Progenitor cell of endocrine pancreas (in vitro differentiated cells): ENCODE measurements around the gene CDHR4. TPM values are rescaled to one million over a fixed set of nuclear protein-coding genes. Genes with fewer than 3 reads are reported as not detected.
A peak's percentile ranks its signal among the peaks of the same experiment; 100 is the strongest.
"Not testable (repeated sequence)": the region's sequence is repeated elsewhere in the genome, so short reads cannot be mapped to it uniquely, and the experiment has no call there.

ENCODE experiments used
- DNase-seq: peaks from one replicate; pipeline ENCODE4 v3.0.0; 2021; ENCODE audit warnings: low spot score; ENCODE audit not compliant: unreplicated experiment
- H3K27ac Mint-ChIP-seq: 2 replicates; pipeline ENCODE4 v1.8.0; 2021; ENCODE audit warnings: mild to moderate bottlenecking, moderate library complexity, mixed read lengths
- H3K27me3 Mint-ChIP-seq: 2 replicates; pipeline ENCODE4 v1.8.0; 2021; ENCODE audit warnings: mixed read lengths
- H3K36me3 Mint-ChIP-seq: 2 replicates; pipeline ENCODE4 v1.8.0; 2022; ENCODE audit warnings: mixed read lengths; ENCODE audit not compliant: insufficient read depth
- H3K4me1 Mint-ChIP-seq: 2 replicates; pipeline ENCODE4 v1.8.0; 2021; ENCODE audit warnings: low read depth, mixed read lengths
- H3K4me3 Mint-ChIP-seq: 2 replicates; pipeline ENCODE4 v1.8.0; 2021; ENCODE audit warnings: low read depth, mild to moderate bottlenecking, moderate library complexity, mixed read lengths
- H3K9me3 Mint-ChIP-seq: 2 replicates; pipeline ENCODE4 v1.8.0; 2021; ENCODE audit warnings: low read depth, mixed read lengths
- microRNA-seq: library from miRNA; unstranded; fragments of <30 nt; microRNA quantifications from one replicate; pipeline ENCODE4 v1.1.0, GENCODE V29; 2020; ENCODE audit warnings: borderline number of aligned reads; ENCODE audit not compliant: unreplicated experiment
- total RNA-seq: library from RNA; stranded (reverse); gene quantifications from 2 replicates; pipeline ENCODE4 v1.2.1, GENCODE V29; 2021
- TF ChIP-seq, protein P1 (sequence below): fragments of 200-600 bp; sonication (generic); IDR thresholded peaks from one replicate; pipeline ENCODE4 v1.5.0; 2021; ENCODE audit warnings: antibody characterized with exemption, mild to moderate bottlenecking; ENCODE audit not compliant: unreplicated experiment

Gene CDHR4
- total RNA-seq, 1 donor from 2014 or later: not detected

GRCh38 chr3:49751501-49751900 lies 48.2 kb downstream of the CDHR4 start:
- Mint-ChIP-seq H3K27ac (no peak overlapping the region), H3K9me3 (no peaks in the 10 kb centered on the region), H3K27me3 (no peaks in the 10 kb centered on the region), H3K4me3 (no peak overlapping the region), H3K36me3 (peaks cover 6% of the 10 kb centered on the region), H3K4me1 (peaks cover 13% of the 10 kb centered on the region)
- no peak for DNase-seq
- TF ChIP-seq, protein P1, sequence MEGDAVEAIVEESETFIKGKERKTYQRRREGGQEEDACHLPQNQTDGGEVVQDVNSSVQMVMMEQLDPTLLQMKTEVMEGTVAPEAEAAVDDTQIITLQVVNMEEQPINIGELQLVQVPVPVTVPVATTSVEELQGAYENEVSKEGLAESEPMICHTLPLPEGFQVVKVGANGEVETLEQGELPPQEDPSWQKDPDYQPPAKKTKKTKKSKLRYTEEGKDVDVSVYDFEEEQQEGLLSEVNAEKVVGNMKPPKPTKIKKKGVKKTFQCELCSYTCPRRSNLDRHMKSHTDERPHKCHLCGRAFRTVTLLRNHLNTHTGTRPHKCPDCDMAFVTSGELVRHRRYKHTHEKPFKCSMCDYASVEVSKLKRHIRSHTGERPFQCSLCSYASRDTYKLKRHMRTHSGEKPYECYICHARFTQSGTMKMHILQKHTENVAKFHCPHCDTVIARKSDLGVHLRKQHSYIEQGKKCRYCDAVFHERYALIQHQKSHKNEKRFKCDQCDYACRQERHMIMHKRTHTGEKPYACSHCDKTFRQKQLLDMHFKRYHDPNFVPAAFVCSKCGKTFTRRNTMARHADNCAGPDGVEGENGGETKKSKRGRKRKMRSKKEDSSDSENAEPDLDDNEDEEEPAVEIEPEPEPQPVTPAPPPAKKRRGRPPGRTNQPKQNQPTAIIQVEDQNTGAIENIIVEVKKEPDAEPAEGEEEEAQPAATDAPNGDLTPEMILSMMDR: no peak

DNA sequence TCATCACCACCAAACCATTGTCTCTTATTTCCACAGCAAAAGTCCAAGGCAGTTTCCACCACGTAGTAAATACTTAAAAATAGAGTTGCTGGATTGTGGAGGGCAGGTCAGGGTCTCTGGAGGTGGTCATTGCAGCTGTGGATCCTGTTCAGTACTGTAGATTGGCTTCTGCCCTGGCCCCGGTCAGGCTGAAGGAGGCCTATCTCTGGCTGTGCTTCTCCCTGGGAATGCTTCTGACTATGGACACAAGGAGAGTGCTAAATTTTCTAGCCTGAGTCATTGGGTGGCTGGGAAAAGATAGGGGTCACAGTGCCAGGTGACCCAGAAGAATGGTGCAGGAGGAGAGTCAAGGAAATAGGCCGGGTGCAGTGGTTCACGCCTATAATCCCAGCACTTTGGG lies 49.6 kb downstream of the CDHR4 start:
- H3K36me3 Mint-ChIP-seq: peaks cover 6% of the 10 kb centered on the region
- H3K9me3 Mint-ChIP-seq: no peaks in the 10 kb centered on the region
- TF ChIP-seq, protein P1: no peak
- H3K4me1 Mint-ChIP-seq: peaks cover 6% of the 10 kb centered on the region
- no peak for DNase-seq
- H3K27me3 Mint-ChIP-seq: no peaks in the 10 kb centered on the region
- H3K27ac Mint-ChIP-seq: peak overlapping the region; percentile 9
- H3K4me3 Mint-ChIP-seq: no peak overlapping the region

DNA sequence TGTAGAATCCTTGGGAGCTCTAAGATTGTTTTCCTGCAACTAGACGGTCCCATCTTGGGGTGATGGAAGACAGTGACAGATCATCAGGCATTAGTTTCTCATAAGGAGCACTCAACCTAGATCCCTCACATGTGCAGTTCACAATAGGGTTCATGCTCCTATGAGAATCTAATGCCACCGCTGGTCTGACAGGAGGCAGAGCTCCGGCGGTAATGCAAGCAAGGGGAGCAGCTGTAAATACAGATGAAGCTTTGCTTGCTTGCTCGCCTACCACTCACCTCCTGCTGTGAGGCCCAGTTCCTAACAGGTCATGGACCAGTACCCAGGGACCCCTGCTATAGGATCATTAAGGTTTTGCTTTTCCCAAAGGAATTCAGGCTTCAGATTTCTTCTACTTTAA lies 50.8 kb downstream of the CDHR4 start:
- not testable (repeated sequence) for H3K36me3 Mint-ChIP-seq, H3K27ac Mint-ChIP-seq, DNase-seq, H3K27me3 Mint-ChIP-seq, H3K9me3 Mint-ChIP-seq, H3K4me3 Mint-ChIP-seq, H3K4me1 Mint-ChIP-seq

DNA sequence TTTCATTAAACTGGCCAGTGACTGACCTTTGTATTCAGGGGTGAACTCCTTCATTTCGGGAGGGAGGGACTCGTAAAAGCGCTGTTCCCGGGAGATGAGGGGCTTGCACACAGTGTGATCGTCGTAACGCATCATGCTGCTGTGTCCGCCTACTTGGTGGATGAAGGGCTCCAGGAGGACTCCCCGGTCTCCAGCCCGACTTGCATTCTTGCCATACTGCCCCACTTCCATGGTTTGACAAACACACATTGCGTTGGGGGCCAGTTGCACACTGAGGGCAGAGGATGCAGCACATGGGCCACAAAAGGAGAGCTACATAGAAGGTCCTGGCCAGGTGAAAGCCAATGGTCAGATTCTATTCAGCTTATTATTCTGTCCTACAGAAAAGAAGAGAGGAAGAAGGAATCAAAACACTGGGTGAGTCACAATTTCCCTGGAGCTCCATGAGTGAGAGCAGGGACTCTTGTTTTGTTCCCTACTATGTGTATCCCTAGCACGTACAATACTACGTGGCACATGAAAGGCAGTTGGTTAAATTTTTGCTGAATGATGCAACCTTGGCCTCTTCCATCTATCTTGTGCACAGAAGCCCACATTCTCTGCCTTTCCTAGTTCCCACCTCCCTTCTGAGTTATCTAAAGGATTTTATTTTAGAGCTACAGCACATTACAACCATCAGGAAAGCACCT lies 51.7 kb downstream of the CDHR4 start:
- TF ChIP-seq, protein P1: no peak
- H3K27me3 Mint-ChIP-seq: no peaks in the 10 kb centered on the region
- H3K4me1 Mint-ChIP-seq: peaks cover 2% of the 10 kb centered on the region
- no peaks in the 10 kb centered on the region for H3K9me3 Mint-ChIP-seq
- no peak for DNase-seq
- peaks cover 3% of the 10 kb centered on the region for H3K36me3 Mint-ChIP-seq
- no peak overlapping the region for H3K27ac Mint-ChIP-seq
- no peak overlapping the region for H3K4me3 Mint-ChIP-seq

GRCh38 chr3:49745986-49746385 lies 53.7 kb downstream of the CDHR4 start:
- DNase-seq: no peak
- H3K4me3 Mint-ChIP-seq: no peak overlapping the region
- peaks cover 3% of the 10 kb centered on the region for H3K36me3 Mint-ChIP-seq
- H3K4me1 Mint-ChIP-seq: peaks cover 2% of the 10 kb centered on the region
- H3K27me3 Mint-ChIP-seq: no peaks in the 10 kb centered on the region
- TF ChIP-seq, protein P1: no peak
- no peak overlapping the region for H3K27ac Mint-ChIP-seq
- H3K9me3 Mint-ChIP-seq: no peaks in the 10 kb centered on the region

Small RNA genes lying within 50 kb of the gene (microRNA-seq; reads per million reads assigned to microRNA genes)
- not detected for gene MIR5193

Other genes starting within 250 kb of the CDHR4 start
- gene BSN, start 245.4 kb downstream of the CDHR4 start, total RNA-seq: 3.0 and 3.8 TPM in 2 replicates
- gene APEH, start 125.5 kb downstream of the CDHR4 start, total RNA-seq: 160 and 178 TPM in 2 replicates
- 45.2 and 47.5 TPM in 2 replicates for gene MST1, start 110.4 kb downstream of the CDHR4 start, total RNA-seq
- gene RNF123, start 110.3 kb downstream of the CDHR4 start, total RNA-seq: 52.2 and 54.4 TPM in 2 replicates
- gene AMIGO3, start 80.2 kb downstream of the CDHR4 start, total RNA-seq: 0.86 TPM in 1 of 2 replicates, not detected in the other
- gene GMPPB, start 75.9 kb downstream of the CDHR4 start, total RNA-seq: 31.2 and 34.3 TPM in 2 replicates
- gene IP6K1, start 13.3 kb downstream of the CDHR4 start, total RNA-seq: 43.4 and 46.3 TPM in 2 replicates
- not detected in 2 replicates for gene INKA1, start 3.4 kb upstream of the CDHR4 start, total RNA-seq
- gene UBA7, start 14.1 kb upstream of the CDHR4 start, total RNA-seq: 1.2 and 2.2 TPM in 2 replicates
- 16.2 and 20.6 TPM in 2 replicates for gene TRAIP, start 56.7 kb upstream of the CDHR4 start, total RNA-seq
- gene CAMKV, start 70.0 kb upstream of the CDHR4 start, total RNA-seq: 1.6 and 2.1 TPM in 2 replicates
- 4.4 and 6.5 TPM in 2 replicates for gene MST1R, start 104.0 kb upstream of the CDHR4 start, total RNA-seq
- gene MON1A, start 129.9 kb upstream of the CDHR4 start, total RNA-seq: 6.4 and 8.8 TPM in 2 replicates
- 144 and 151 TPM in 2 replicates for gene RBM6, start 140.3 kb upstream of the CDHR4 start, total RNA-seq